Measurements from ENCODE around the gene FOXJ3.

Gene FOXJ3

GRCh38 chr1:42311138-42311537, 23.9 kb downstream of the FOXJ3 start:
- Mint-ChIP-seq H3K9me3 (no peaks in the 10 kb centered on the region), H3K4me3 (no peak overlapping the region), H3K27me3 (no peaks in the 10 kb centered on the region), H3K4me1 (peaks cover 33 to 64% of the 10 kb centered on the region in 2 donors), H3K36me3 (peaks cover 16 to 27% of the 10 kb centered on the region in 2 donors), H3K27ac (no peak overlapping the region)
- DNase-seq = no peak
- no peak for ATAC-seq (replicated peaks)

- Mint-ChIP-seq H3K4me1 (peaks cover 15 to 41% of the 10 kb centered on the region in 2 donors), H3K36me3 (peaks cover 38 to 58% of the 10 kb centered on the region in 2 donors), H3K9me3 (peaks cover 5 to 6% of the 10 kb centered on the region in 2 donors), H3K4me3 (no peak overlapping the region), H3K27me3 (no peaks in the 10 kb centered on the region), H3K27ac (no peak overlapping the region)
- ATAC-seq (replicated peaks) (no peak), DNase-seq (no peak)
Observed at GRCh38 chr1:42306977-42307376, 28.1 kb downstream of the FOXJ3 start.

DNA sequence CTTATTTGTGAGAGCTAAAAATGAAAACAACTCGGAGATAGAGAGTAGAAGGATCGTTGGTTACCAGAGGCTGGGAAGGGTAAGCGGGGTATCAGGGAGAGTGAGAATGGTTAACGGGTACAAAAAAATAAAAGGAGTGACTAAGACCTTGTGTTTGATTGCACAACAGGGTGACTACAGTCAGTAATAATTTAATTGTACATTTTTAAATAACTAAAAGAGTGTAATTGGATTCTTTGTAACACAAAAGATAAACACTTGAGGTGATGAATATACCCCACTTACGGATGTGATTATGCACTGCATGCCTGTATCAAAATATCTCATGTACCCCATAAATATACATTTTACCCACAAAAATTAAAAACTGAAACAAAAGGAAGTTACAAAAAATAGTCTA, 29.4 kb downstream of the FOXJ3 start:
- H3K27ac Mint-ChIP-seq = no peak overlapping the region
- peaks cover 9 to 11% of the 10 kb centered on the region in 2 donors for H3K9me3 Mint-ChIP-seq
- no peak for ATAC-seq (replicated peaks)
- H3K27me3 Mint-ChIP-seq = no peaks in the 10 kb centered on the region
- peaks cover 44 to 59% of the 10 kb centered on the region in 2 donors for H3K36me3 Mint-ChIP-seq
- no peak for DNase-seq
- H3K4me3 Mint-ChIP-seq = no peak overlapping the region
- H3K4me1 Mint-ChIP-seq = peaks cover 9 to 29% of the 10 kb centered on the region in 2 donors

DNA sequence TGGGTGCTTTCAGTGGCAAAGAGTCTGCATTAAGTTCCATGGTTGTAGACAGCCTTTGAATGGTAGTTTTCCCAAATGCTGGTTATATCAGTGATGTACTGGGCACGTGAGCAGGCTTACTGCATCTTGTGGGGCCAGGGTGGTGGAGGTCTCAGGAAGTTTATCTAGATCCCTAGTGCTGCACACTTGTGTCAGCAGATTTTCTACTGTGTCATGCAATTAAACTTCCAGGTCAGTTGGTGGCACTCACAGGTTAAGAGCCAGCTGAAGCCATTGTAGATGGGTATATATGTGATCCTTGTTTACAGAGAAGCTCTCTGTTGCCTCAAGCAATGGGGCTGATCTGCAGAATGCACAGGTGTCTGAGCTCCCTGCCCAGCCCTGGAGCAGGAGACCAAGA, 33.0 kb downstream of the FOXJ3 start:
- H3K27me3 Mint-ChIP-seq = no peaks in the 10 kb centered on the region

DNA sequence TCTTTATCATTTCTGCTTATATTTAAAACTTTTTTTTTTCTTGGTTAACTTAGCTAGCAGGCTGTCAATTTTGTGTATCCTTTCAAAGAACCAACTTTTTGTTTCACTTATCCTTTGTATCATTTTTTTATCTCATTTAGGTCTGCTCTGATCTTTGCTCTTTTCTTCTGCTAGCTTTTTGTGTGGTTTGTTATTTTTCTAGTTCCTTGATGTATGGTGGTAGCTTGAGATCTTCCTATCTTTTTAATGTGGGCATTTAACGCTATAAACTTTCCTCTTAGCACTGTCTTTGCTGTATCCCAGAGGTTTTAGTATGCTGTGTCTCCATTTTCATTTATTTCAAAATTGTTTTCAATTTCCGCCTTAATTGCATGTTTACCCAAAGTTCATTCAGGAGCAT, 36.5 kb downstream of the FOXJ3 start:
- no peak for ATAC-seq (replicated peaks)
- H3K4me1 Mint-ChIP-seq = peaks cover 3 to 21% of the 10 kb centered on the region in 2 donors
- DNase-seq = no peak
- no peak overlapping the region for H3K4me3 Mint-ChIP-seq
- H3K27ac Mint-ChIP-seq = no peak overlapping the region
- peaks cover 30 to 56% of the 10 kb centered on the region in 2 donors for H3K36me3 Mint-ChIP-seq
- H3K9me3 Mint-ChIP-seq = peaks cover 17 to 18% of the 10 kb centered on the region in 2 donors
- no peaks in the 10 kb centered on the region for H3K27me3 Mint-ChIP-seq

More for the DNA sequence above, 33.0 kb downstream of the FOXJ3 start:
- Mint-ChIP-seq H3K9me3 (peaks cover 16 to 17% of the 10 kb centered on the region in 2 donors), H3K36me3 (peaks cover 43 to 66% of the 10 kb centered on the region in 2 donors), H3K4me1 (peaks cover 7 to 27% of the 10 kb centered on the region in 2 donors), H3K27ac (no peak overlapping the region), H3K4me3 (no peak overlapping the region)
- ATAC-seq (replicated peaks) = no peak
- no peak for DNase-seq

DNA sequence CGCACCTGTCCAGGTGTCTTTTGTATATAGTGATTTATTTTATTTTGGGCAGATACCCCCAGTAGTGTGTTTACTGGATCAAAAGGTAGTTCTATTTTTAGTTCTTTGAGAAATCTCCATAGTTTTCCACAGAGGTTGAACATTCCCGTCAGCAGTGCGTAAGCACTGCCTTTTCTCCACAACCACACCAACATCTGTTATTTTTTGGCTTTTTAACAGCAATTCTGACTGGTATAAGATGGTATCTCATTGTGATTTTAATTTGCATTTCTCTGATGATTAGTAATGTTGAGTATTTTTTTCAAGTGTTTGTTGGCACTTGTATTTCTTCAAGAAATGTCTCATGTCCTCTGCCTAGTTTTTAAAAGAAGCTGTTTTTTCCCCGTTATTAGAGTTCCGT, 39.2 kb downstream of the FOXJ3 start:
- no peak overlapping the region for H3K4me3 Mint-ChIP-seq
- H3K27me3 Mint-ChIP-seq = no peaks in the 10 kb centered on the region
- ATAC-seq (replicated peaks) (no peak), DNase-seq (no peak)
- peaks cover 26 to 52% of the 10 kb centered on the region in 2 donors for H3K36me3 Mint-ChIP-seq
- peaks cover 12 to 15% of the 10 kb centered on the region in 2 donors for H3K9me3 Mint-ChIP-seq
- no peak overlapping the region for H3K27ac Mint-ChIP-seq
- peaks cover 6 to 35% of the 10 kb centered on the region in 2 donors for H3K4me1 Mint-ChIP-seq

DNA sequence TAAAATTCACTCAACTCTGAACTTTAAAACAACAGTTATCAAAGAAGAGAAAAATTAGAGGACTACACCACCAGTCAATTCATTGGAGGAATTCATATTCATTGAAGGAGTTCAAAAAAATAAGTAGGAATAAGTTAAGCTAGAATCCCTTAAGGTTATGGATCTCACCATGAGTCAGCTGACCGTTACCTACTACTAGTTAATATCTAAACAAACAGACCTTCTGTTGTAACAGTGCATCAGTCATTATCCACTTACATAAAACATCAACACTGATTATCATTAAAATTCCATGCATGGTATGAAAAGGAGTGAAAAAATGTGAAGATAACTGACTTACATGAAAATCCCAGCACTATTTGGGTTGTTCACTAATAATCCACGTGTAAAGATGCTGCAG, 44.9 kb downstream of the FOXJ3 start:
- Mint-ChIP-seq H3K9me3 (peaks cover 2 to 4% of the 10 kb centered on the region in 2 donors), H3K4me3 (no peak overlapping the region), H3K27me3 (no peaks in the 10 kb centered on the region), H3K4me1 (peaks cover 3 to 34% of the 10 kb centered on the region in 2 donors), H3K36me3 (peaks cover 19 to 34% of the 10 kb centered on the region in 2 donors), H3K27ac (no peak overlapping the region)
- DNase-seq (no peak), ATAC-seq (replicated peaks) (no peak)

DNA sequence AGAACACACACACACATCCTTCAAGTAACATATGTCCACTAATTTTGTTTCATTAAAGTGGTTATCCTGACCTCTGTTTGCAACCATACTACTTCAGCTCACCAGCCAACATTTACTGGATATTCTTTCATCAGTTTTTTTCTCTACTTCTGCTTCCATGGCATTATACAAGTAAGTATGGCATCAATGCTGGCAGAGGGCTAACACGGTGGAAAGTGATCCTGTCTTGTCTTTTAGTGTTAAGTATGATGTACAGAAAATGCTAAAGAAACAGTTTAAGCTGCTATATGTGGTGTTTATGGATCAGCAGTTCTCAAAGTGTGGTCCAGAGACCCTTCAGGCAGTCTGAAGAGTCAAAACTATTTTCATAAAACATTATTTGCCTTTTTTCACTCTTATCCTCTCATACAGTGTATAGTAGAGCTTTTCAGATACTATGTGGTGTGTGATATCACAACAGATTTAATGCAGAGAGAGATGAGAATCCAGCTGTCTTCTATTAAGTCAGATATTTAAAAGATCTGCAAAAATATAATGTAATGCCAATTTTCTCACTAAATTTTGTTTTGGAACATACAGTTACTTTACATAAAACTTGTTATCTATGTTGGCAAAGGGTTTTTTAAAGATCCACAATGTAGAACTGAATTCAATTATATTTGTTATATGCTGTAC, 46.6 kb downstream of the FOXJ3 start:
- H3K27me3 Mint-ChIP-seq = no peaks in the 10 kb centered on the region

DNA sequence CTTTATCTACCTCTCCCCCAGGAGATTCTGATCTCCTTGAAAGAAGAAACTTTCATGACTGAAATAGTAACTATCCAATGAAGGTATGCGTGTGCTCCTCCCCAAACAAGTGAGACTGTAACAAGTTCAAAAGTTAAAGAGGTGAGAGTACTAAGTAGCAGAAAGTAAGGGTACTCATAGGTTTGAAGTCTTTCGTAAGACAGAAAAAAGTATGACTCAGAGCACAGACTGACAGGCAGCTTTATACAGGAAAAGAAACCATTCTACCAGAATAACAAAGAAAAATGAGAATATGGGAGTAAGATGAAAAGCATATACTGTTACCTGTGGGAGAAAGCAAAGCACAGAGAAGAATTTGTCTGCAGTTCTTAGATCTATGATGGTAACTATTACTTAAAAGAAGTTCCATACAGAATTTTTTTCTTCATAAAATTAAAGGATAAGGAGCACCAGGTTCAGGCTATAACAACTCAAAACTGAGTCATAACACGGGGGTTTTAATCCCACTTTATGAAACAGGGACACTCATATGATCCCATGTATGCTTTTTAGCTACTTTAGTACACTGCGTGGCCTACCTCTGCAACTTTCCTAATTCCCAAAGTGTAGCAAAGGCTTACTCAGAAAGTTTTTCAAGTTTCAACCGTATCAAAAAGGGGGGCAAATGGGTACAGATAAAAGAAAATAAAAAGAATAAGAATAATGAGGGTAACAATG, 52.0 kb downstream of the FOXJ3 start:
- no peak for DNase-seq
- Mint-ChIP-seq H3K36me3 (peaks cover 13 to 20% of the 10 kb centered on the region in 2 donors), H3K9me3 (no peaks in the 10 kb centered on the region), H3K4me1 (peaks cover 15 to 34% of the 10 kb centered on the region in 2 donors), H3K4me3 (no peak overlapping the region), H3K27me3 (no peaks in the 10 kb centered on the region), H3K27ac (no peak overlapping the region)
- ATAC-seq (replicated peaks) = no peak

More for the DNA sequence above, 46.6 kb downstream of the FOXJ3 start:
- Mint-ChIP-seq H3K4me1 (peaks cover 3 to 28% of the 10 kb centered on the region in 2 donors), H3K27ac (no peak overlapping the region), H3K9me3 (peaks cover 2 to 4% of the 10 kb centered on the region in 2 donors), H3K36me3 (peaks cover 13 to 22% of the 10 kb centered on the region in 2 donors), H3K4me3 (no peak overlapping the region)
- ATAC-seq (replicated peaks) (no peak), DNase-seq (no peak)

DNA sequence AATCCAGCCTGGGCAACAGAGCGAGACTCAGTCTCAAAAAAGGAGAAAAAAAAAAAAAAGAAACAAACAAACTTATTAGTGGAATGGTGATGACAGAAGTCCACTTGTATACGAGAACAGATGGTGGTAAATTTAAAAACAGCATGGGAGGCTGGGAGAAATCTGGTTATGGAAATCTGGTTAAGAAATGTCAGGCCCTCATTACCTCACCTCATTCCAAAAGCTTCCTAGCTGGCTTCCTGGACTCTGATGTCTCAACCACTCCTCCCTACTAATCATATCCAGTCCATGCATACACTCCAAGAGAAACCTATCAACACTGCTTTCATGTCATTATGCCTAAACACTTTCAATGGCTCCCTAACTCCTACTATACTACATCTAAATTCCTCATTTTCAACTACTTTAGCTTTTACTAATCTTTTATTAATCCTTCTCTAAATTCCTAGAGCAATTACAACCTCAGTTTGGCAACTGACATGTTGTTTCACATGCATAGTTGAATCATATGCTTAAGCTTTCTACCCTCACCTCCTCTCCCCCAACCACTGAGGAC, 52.9 kb downstream of the FOXJ3 start:
- Mint-ChIP-seq H3K4me1 (peaks cover 15 to 36% of the 10 kb centered on the region in 2 donors), H3K9me3 (no peaks in the 10 kb centered on the region), H3K4me3 (no peak overlapping the region), H3K27ac (no peak overlapping the region), H3K36me3 (peaks cover 10 to 17% of the 10 kb centered on the region in 2 donors), H3K27me3 (no peaks in the 10 kb centered on the region)
- ATAC-seq (replicated peaks) (no peak), DNase-seq (no peak)

DNA sequence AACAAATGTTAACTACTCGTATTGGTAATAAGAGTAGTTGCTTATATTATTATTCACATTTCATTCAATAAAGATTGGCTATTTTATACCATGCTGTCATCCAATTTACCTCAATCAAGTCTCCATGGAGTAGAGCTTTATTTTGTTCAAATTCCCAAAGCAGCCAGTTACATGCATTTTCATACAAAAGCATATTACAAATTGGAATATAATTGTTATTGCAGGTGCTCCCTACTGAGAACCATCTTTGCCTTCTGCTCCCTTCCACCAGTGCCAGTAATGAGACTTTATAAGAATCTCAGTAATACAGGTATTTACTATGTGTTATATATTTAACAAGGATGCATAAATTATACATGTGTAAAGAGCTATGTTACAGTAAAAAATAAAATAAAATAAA, 54.2 kb downstream of the FOXJ3 start:
- no peaks in the 10 kb centered on the region for H3K9me3 Mint-ChIP-seq
- H3K27ac Mint-ChIP-seq = no peak overlapping the region
- no peaks in the 10 kb centered on the region for H3K27me3 Mint-ChIP-seq
- peaks cover 10 to 13% of the 10 kb centered on the region in 2 donors for H3K36me3 Mint-ChIP-seq
- ATAC-seq (replicated peaks) (no peak), DNase-seq (no peak)
- H3K4me1 Mint-ChIP-seq = peaks cover 15 to 36% of the 10 kb centered on the region in 2 donors
- no peak overlapping the region for H3K4me3 Mint-ChIP-seq

DNA sequence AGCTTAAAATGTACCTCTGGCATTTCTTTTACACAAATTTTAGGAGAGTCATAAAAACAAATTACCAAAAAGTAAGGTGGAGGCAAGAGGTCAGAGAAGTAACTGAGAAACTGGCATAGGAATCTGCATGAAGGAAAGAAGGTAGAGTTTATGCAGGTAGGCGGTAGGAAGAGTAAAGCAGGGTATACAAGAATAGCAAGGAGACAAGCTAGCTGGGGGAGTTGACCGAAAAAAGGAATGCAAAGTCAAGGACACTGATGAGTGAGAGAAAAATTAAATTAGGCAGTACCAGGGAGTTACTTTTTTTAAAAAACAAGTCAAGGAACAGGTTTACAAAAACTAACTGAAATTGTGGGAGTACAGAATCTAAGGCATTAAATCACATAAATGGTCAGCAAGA, 56.0 kb downstream of the FOXJ3 start:
- no peak for DNase-seq
- no peak overlapping the region for H3K4me3 Mint-ChIP-seq
- H3K9me3 Mint-ChIP-seq = no peaks in the 10 kb centered on the region
- no peaks in the 10 kb centered on the region for H3K27me3 Mint-ChIP-seq
- peaks cover 13 to 19% of the 10 kb centered on the region in 2 donors for H3K36me3 Mint-ChIP-seq
- H3K4me1 Mint-ChIP-seq = peaks cover 19 to 36% of the 10 kb centered on the region in 2 donors
- ATAC-seq (replicated peaks) = no peak
- no peak overlapping the region for H3K27ac Mint-ChIP-seq

DNA sequence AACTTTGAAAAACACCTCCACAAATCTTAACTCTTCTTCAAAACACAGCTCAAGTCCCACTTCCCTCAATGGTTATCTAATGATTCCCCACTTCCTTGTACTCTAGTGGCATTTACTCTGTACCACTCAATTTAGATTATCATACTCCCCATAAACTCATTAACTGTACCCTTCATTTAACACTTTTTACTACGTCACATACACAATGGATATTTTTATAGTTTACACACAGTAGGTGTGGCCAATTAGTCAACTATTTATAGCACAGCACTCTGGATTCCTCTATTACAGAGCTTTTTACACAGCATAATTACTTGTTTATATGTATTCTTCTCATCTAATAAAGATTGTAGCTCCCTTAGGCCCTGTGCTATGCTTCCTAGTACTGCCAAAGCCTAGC, 62.1 kb downstream of the FOXJ3 start:
- Mint-ChIP-seq H3K36me3 (peaks cover 5 to 24% of the 10 kb centered on the region in 2 donors), H3K27me3 (no peaks in the 10 kb centered on the region), H3K27ac (no peak overlapping the region), H3K4me3 (no peak overlapping the region), H3K4me1 (peaks cover 19 to 29% of the 10 kb centered on the region in 2 donors), H3K9me3 (no peaks in the 10 kb centered on the region)
- DNase-seq (no peak), ATAC-seq (replicated peaks) (no peak)

DNA sequence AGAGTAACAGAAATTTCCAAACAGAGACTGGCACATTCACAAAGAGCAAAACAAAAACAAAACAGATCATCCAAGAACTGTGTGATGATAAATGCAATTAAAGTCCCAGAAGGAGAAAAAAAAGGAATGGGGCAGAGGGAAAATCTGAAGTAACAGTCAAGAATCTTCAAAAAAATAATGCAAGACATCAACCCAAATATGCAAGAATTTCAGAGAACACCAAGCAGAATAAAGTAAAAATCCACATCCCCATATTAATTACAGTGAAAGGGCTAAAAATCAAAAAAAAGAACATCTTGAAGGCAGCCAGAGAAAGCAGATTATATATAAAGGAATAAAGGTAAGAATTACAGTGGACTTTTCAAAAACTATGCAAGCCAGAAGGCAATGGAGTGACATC, 67.1 kb downstream of the FOXJ3 start:
- Mint-ChIP-seq H3K4me3 (no peak overlapping the region), H3K9me3 (no peaks in the 10 kb centered on the region), H3K27ac (no peak overlapping the region), H3K4me1 (peaks cover 33 to 54% of the 10 kb centered on the region in 2 donors), H3K27me3 (no peaks in the 10 kb centered on the region), H3K36me3 (peaks cover 7 to 32% of the 10 kb centered on the region in 2 donors)
- DNase-seq (no peak), ATAC-seq (replicated peaks) (no peak)
